Effector memory CD4-positive, alpha-beta T cell (primary cell): Measurements from ENCODE around the gene SAMD4B.

ENCODE experiments used
- DNase-seq, 3 donors: peaks; one replicate each; pipeline ENCODE4 v3.0.0-alpha.2; 2020
- H3K27ac ChIP-seq: 2 replicates; pipeline ENCODE4 v1.7.0; 2013; ENCODE audit warnings: mild to moderate bottlenecking, low read length, moderate library complexity; ENCODE audit not compliant: insufficient read depth, poor library complexity, severe bottlenecking
- H3K27me3 ChIP-seq: replicated peaks from 2 replicates; pipeline ENCODE4 v1.7.0; 2013; ENCODE audit warnings: mild to moderate bottlenecking, low read length; ENCODE audit not compliant: insufficient read depth, control insufficient read depth, poor library complexity, severe bottlenecking
- H3K36me3 ChIP-seq: 2 replicates; pipeline ENCODE4 v1.7.0; 2013; ENCODE audit warnings: mild to moderate bottlenecking, low read length, moderate library complexity; ENCODE audit not compliant: control insufficient read depth, insufficient read depth
- H3K4me1 ChIP-seq: 2 replicates; pipeline ENCODE4 v1.7.0; 2013; ENCODE audit warnings: low read length, mild to moderate bottlenecking; ENCODE audit not compliant: control insufficient read depth, insufficient read depth, poor library complexity, severe bottlenecking
- H3K4me3 ChIP-seq: 2 replicates; pipeline ENCODE4 v1.7.0; 2013; ENCODE audit warnings: low read length, low read depth, mild to moderate bottlenecking; ENCODE audit not compliant: insufficient read depth, poor library complexity, severe bottlenecking
- H3K9me3 ChIP-seq: 2 replicates; pipeline ENCODE4 v1.7.0; 2013; ENCODE audit warnings: mild to moderate bottlenecking, low read length, moderate library complexity; ENCODE audit not compliant: control insufficient read depth

The SAMD4B gene

GRCh38 chr19:39310558-39311311 lies 31.5 kb upstream of the SAMD4B start:
- Histone ChIP-seq H3K27ac (no peak overlapping the region), H3K27me3 (no peaks in the 10 kb centered on the region), H3K4me1 (no peaks in the 10 kb centered on the region), H3K9me3 (no peaks in the 10 kb centered on the region), H3K36me3 (peaks cover 12% of the 10 kb centered on the region), H3K4me3 (no peak overlapping the region)
- DNase-seq, result no peak

- no peak overlapping the region for H3K27ac ChIP-seq
- DNase-seq, result no peak
- H3K4me3 ChIP-seq, result no peak overlapping the region
- H3K36me3 ChIP-seq, result peaks cover 12% of the 10 kb centered on the region
- H3K27me3 ChIP-seq, result no peaks in the 10 kb centered on the region
- no peaks in the 10 kb centered on the region for H3K4me1 ChIP-seq
- no peaks in the 10 kb centered on the region for H3K9me3 ChIP-seq
Measured at GRCh38 chr19:39314016-39314728, 28.0 kb upstream of the SAMD4B start.

GRCh38 chr19:39315933-39316332 lies 26.3 kb upstream of the SAMD4B start:
- Histone ChIP-seq H3K27me3 (no peaks in the 10 kb centered on the region), H3K27ac (no peak overlapping the region), H3K4me1 (peaks cover 8% of the 10 kb centered on the region), H3K36me3 (peaks cover 12% of the 10 kb centered on the region), H3K9me3 (no peaks in the 10 kb centered on the region), H3K4me3 (no peak overlapping the region)
- no peak for DNase-seq

GRCh38 chr19:39316627-39317321 lies 25.4 kb upstream of the SAMD4B start:
- DNase-seq, result no peak
- Histone ChIP-seq H3K4me1 (peaks cover 13% of the 10 kb centered on the region), H3K27me3 (no peaks in the 10 kb centered on the region), H3K27ac (no peak overlapping the region), H3K4me3 (no peak overlapping the region), H3K36me3 (peaks cover 12% of the 10 kb centered on the region), H3K9me3 (no peaks in the 10 kb centered on the region)

- no peak overlapping the region for H3K4me3 ChIP-seq
- no peak overlapping the region for H3K27ac ChIP-seq
- no peaks in the 10 kb centered on the region for H3K9me3 ChIP-seq
- no peaks in the 10 kb centered on the region for H3K27me3 ChIP-seq
- peaks cover 13% of the 10 kb centered on the region for H3K4me1 ChIP-seq
- H3K36me3 ChIP-seq, result peaks cover 12% of the 10 kb centered on the region
- DNase-seq, result no peak
Measured at GRCh38 chr19:39317476-39317875, 24.7 kb upstream of the SAMD4B start.

- peaks cover 12% of the 10 kb centered on the region for H3K36me3 ChIP-seq
- no peaks in the 10 kb centered on the region for H3K9me3 ChIP-seq
- peaks cover 13% of the 10 kb centered on the region for H3K4me1 ChIP-seq
Measured at GRCh38 chr19:39318071-39318470, 24.1 kb upstream of the SAMD4B start.

GRCh38 chr19:39318690-39319089 lies 23.5 kb upstream of the SAMD4B start:
- Histone ChIP-seq H3K4me3 (no peak overlapping the region), H3K36me3 (peaks cover 7% of the 10 kb centered on the region), H3K27me3 (no peaks in the 10 kb centered on the region), H3K27ac (no peak overlapping the region), H3K4me1 (peaks cover 13% of the 10 kb centered on the region), H3K9me3 (no peaks in the 10 kb centered on the region)
- DNase-seq, result no peak

More at GRCh38 chr19:39318071-39318470, 24.1 kb upstream of the SAMD4B start:
- no peak for DNase-seq
- Histone ChIP-seq H3K27me3 (no peaks in the 10 kb centered on the region), H3K4me3 (no peak overlapping the region), H3K27ac (no peak overlapping the region)

GRCh38 chr19:39319098-39319891 lies 22.9 kb upstream of the SAMD4B start:
- Histone ChIP-seq H3K36me3 (peaks cover 1% of the 10 kb centered on the region), H3K9me3 (no peaks in the 10 kb centered on the region), H3K4me1 (peaks cover 13% of the 10 kb centered on the region), H3K27me3 (no peaks in the 10 kb centered on the region), H3K27ac (no peak overlapping the region), H3K4me3 (no peak overlapping the region)
- no peak for DNase-seq

GRCh38 chr19:39319892-39320248 lies 22.4 kb upstream of the SAMD4B start:
- no peak for DNase-seq
- H3K27me3 ChIP-seq, result no peaks in the 10 kb centered on the region
- H3K4me3 ChIP-seq, result peak overlapping the region; percentile 56
- H3K4me1 ChIP-seq, result peaks cover 13% of the 10 kb centered on the region
- no peak overlapping the region for H3K27ac ChIP-seq
- no peaks in the 10 kb centered on the region for H3K36me3 ChIP-seq
- no peaks in the 10 kb centered on the region for H3K9me3 ChIP-seq
